ENCODE data around the gene WHRN. TPM values are rescaled to one million over a fixed set of nuclear protein-coding genes. Genes with fewer than 3 reads are reported as not detected.
A peak's percentile ranks its signal among the peaks of the same experiment; 100 is the strongest.

The WHRN gene
- total RNA-seq, 6 donors from 2014 or later: 2.5 to 17.8 (median 5.6) TPM

DNA sequence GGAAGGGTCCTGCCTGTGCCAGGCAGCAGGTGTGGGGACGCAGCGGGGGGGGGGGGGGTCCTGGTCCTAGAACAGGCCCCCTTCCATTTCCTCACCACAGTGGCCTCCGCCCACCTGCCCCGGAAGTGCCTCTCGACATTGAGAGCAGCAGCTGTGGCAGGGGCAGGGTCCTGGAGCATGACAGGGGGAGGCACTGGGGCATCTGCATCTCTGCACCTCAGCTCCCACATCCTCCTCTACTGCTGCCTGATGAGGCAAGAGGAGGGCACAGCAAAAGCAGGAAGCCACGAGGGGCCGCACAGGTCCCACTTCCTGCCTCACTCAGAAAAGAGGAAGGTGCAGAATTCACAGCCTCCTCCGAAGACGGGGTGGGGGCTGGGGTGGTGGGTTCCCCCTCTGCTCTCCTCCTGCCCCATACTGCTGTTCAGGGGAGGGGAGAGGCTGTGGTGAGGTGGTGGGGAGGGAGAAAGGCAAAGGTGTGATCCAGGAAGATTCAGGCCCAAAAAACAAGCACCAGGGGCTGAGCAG lies 132.3 kb downstream of the WHRN start:
- no peaks in the 10 kb centered on the region for H3K27me3 ChIP-seq
- 25 to 37% methylated on average over 7 to 9 of the region's 9 CpGs for WGBS, 2 donors
- H3K4me1 ChIP-seq: peaks cover 34 to 58% (median 41%) of the 10 kb centered on the region in 4 donors
- H3K4me3 ChIP-seq: no peak overlapping the region
- TF ChIP-seq EP300 (IDR thresholded peaks at IDR 0.05) (peak in 1 of 4 donors; percentile 6), CTCF (IDR thresholded peaks at IDR 0.05) (no peak), POLR2AphosphoS5 (IDR thresholded peaks at IDR 0.05) (peak; percentile 69 to 77), POLR2A (IDR thresholded peaks at IDR 0.05) (peak in 1 of 4 donors; percentile 23)
- H3K9me3 ChIP-seq: no peaks in the 10 kb centered on the region
- peak overlapping the region; percentile 78 to 88 (median 86) for H3K27ac ChIP-seq
- peak in 1 of 2 donors; percentile 90 for DNase-seq
- H3K36me3 ChIP-seq: peaks cover 14 to 73% (median 30%) of the 10 kb centered on the region in 4 donors
- ATAC-seq (ENCODE audit: low FRiP score in 2 of 2): peak; percentile 79 to 86

DNA sequence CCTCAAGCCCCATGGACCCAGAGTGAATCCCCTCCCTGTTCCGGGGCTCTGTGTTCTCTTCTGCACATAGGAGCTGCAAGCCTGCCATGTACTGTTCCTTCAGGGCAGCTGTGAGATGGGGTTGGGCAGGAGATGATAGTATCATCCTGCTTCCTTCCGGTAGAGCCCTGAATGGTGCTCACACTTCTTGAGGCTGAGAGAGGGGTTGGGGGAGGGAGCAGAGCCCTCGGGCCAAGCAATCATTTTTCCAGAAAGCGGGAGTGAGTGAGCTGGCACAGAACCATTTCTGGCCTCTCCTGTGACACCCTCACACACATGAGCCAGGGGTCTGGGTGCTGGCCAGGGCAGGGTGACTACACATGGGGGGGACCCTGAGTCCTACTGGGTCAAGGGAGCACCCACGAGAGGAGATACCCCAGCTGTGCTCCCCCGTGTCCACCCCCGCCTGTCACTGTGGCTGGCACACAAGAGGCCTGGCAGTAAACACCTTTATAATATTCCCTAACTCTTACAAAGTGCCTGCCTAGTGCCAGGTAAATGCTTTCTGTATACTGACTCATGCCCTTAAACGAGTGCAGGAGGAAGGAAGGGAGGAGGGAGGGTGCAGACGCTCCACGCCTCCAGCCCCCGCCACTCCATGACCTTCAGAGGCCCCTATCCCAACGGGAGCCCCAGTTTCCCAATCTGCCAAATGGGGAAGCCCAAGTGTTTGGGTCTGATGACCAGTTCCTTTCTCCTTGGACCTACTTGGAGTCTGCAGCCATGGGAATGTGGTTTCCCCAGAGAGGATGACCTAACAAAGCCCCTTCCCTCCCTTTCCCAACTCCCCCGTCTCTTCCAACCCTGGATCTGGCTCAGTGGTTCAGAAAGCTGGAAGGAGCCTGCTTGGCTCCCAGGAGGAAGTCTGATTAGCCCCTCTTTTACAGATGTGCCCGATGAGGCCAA lies 133.0 kb downstream of the WHRN start:
- 15 to 19% methylated on average over 6 to 14 of the region's 14 CpGs for WGBS, 2 donors
- ATAC-seq (ENCODE audit: low FRiP score in 2 of 2) (peak; percentile 47 to 65), DNase-seq (peak in 1 of 2 donors; percentile 82)
- Histone ChIP-seq H3K4me1 (peaks cover 41 to 64% (median 48%) of the 10 kb centered on the region in 4 donors), H3K36me3 (peaks cover 17 to 73% (median 35%) of the 10 kb centered on the region in 4 donors), H3K27ac (peak overlapping the region; percentile 78 to 88 (median 86)), H3K27me3 (no peaks in the 10 kb centered on the region), H3K4me3 (peak overlapping the region in 1 of 4 donors; percentile 17), H3K9me3 (no peaks in the 10 kb centered on the region)
- no peak for TF ChIP-seq CTCF (IDR thresholded peaks at IDR 0.05)
- peak in 1 of 2 donors; percentile 61 for TF ChIP-seq POLR2AphosphoS5 (IDR thresholded peaks at IDR 0.05)

GRCh38 chr9:114371343-114371944 lies 133.8 kb downstream of the WHRN start:
- Histone ChIP-seq H3K4me1 (peaks cover 48 to 67% (median 56%) of the 10 kb centered on the region in 4 donors), H3K27ac (peak overlapping the region; percentile 78 to 88 (median 86))
- ATAC-seq (ENCODE audit: low FRiP score in 2 of 2): no peak

DNA sequence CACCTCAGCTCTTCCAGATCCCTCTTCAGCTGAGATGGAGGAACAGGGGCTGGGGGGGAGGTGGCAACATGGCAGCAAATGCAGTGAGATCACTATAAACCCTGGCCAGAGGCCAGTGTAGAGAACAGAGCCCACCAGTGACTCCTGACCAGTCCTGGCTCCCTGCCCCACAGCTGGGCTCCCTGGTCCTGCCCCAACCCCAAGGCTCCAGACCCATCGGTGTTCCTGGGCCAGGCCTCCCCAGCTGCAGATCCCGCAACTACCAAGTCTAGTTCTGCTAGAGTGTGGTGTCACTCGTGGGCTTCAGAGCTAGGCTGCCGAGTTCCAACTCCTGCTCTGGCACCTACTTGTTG lies 134.3 kb downstream of the WHRN start:
- no peak overlapping the region for H3K4me3 ChIP-seq
- no peak for ATAC-seq (ENCODE audit: low FRiP score in 2 of 2)
- peak overlapping the region; percentile 78 to 88 (median 86) for H3K27ac ChIP-seq
- H3K36me3 ChIP-seq: peaks cover 7 to 67% (median 25%) of the 10 kb centered on the region in 4 donors
- WGBS, 2 donors: 67 to 73% methylated on average over 1 to 4 of the region's 4 CpGs
- H3K4me1 ChIP-seq: peaks cover 53 to 72% (median 60%) of the 10 kb centered on the region in 4 donors
- no peaks in the 10 kb centered on the region for H3K27me3 ChIP-seq
- no peaks in the 10 kb centered on the region for H3K9me3 ChIP-seq
- DNase-seq: no peak
- no peak for TF ChIP-seq CTCF (IDR thresholded peaks at IDR 0.05)
- no peak for TF ChIP-seq EP300 (IDR thresholded peaks at IDR 0.05)
- TF ChIP-seq POLR2A (IDR thresholded peaks at IDR 0.05): no peak
- no peak for TF ChIP-seq POLR2AphosphoS5 (IDR thresholded peaks at IDR 0.05)

More at GRCh38 chr9:114371343-114371944, 133.8 kb downstream of the WHRN start:
- no peak overlapping the region for H3K4me3 ChIP-seq
- no peaks in the 10 kb centered on the region for H3K27me3 ChIP-seq
- peaks cover 9 to 70% (median 28%) of the 10 kb centered on the region in 4 donors for H3K36me3 ChIP-seq
- no peaks in the 10 kb centered on the region for H3K9me3 ChIP-seq
- no peak for TF ChIP-seq POLR2A (IDR thresholded peaks at IDR 0.05)
- TF ChIP-seq CTCF (IDR thresholded peaks at IDR 0.05): no peak
- no peak for TF ChIP-seq EP300 (IDR thresholded peaks at IDR 0.05)
- TF ChIP-seq POLR2AphosphoS5 (IDR thresholded peaks at IDR 0.05): no peak
- DNase-seq: no peak
- 60% methylated on average over 7 of the region's 7 CpGs; no CpG with 5 or more reads in 1 of the 2 donors for WGBS, 2 donors
